Motor neuron (in vitro differentiated cells): ENCODE measurements around the gene JMJD1C. TPM values are rescaled to one million over a fixed set of nuclear protein-coding genes. Genes with fewer than 3 reads are reported as not detected.
"Not testable (repeated sequence)": the region's sequence is repeated elsewhere in the genome, so short reads cannot be mapped to it uniquely, and the experiment has no call there.

ENCODE experiments used
- ATAC-seq, 8 experiments: fragments of 200-7000 bp; cut with Tn5 transposase; replicated peaks in 6 of 8; 2 replicates each; pipeline ENCODE4 v1.8.0; 2021; ENCODE audit warnings: mild to moderate bottlenecking in 8 of 8, moderate library complexity in 8 of 8
- H3K27ac ChIP-seq, 2 donors: fragments of 250-450 bp; sonication (Bioruptor Pico); 2 replicates each; pipeline ENCODE4 v1.9.0; 2021; ENCODE audit warnings: antibody characterized with exemption in 2 of 2, mild to moderate bottlenecking in 2 of 2, moderate library complexity in 1 of 2
- H3K4me1 ChIP-seq, 2 donors: fragments of 250-450 bp; sonication (Bioruptor Pico); replicated peaks in 1 of 2; 2 replicates each; pipeline ENCODE4 v1.6.1; 2021; ENCODE audit warnings: antibody characterized with exemption in 2 of 2, mild to moderate bottlenecking in 2 of 2, moderate library complexity in 1 of 2
- H3K4me3 ChIP-seq, 5 donors: fragments of 250-450 bp; sonication (Bioruptor Pico); 2 replicates each; pipeline ENCODE4 v1.9.0; 2021; ENCODE audit warnings: antibody characterized with exemption in 5 of 5, mild to moderate bottlenecking in 5 of 5, moderate library complexity in 4 of 5
- WGBS, 10 experiments: fragments of 450-650 bp; shearing (Covaris generic); methylation state at CpG; one replicate each; pipeline ENCODE4 v1.0.0; 2022; 5-methylcytosine and 5-hydroxymethylcytosine counted together
- in situ Hi-C, 9 experiments: fragments of 400-800 bp; cut with MboI; loops; one replicate each; pipeline ENCODE4 v1.15.0; 2021; ENCODE audit warnings: low sequenced_read_pairs in 9 of 9, low pct_unique_long_range_greater_than_20kb in 2 of 9; ENCODE audit not compliant: unreplicated experiment in 9 of 9
- total RNA-seq, 8 experiments: library from RNA; unstranded; fragments of 300-600 nt; gene quantifications; 2 replicates each; pipeline versions ENCODE4 v1.2.3 to v1.2.4, GENCODE V29; 2022

JMJD1C gene
- total RNA-seq, 8 experiments from 2014 or later = 48.3 to 137 (median 57.1) TPM

GRCh38 chr10:63355682-63356081 is 110.1 kb downstream of the JMJD1C start:
- in situ Hi-C loops = no loop called here
- no peak for ATAC-seq
- Histone ChIP-seq H3K4me3 (no peak overlapping the region), H3K4me1 (no peaks in the 10 kb centered on the region), H3K27ac (no peak overlapping the region)
- 50 to 100% (median 87%) methylated on average over 1 to 2 of the region's 2 CpGs for WGBS, 10 experiments

GRCh38 chr10:63352976-63353375 is 112.8 kb downstream of the JMJD1C start:
- WGBS, 10 experiments = 83 to 100% (median 100%) methylated on average over 1 to 3 of the region's 3 CpGs
- ATAC-seq = no peak
- in situ Hi-C loops = no loop called here
- Histone ChIP-seq H3K4me1 (no peaks in the 10 kb centered on the region), H3K4me3 (no peak overlapping the region), H3K27ac (no peak overlapping the region)

GRCh38 chr10:63348245-63348850 is 117.4 kb downstream of the JMJD1C start:
- in situ Hi-C loops = no loop called here
- Histone ChIP-seq H3K4me1 (no peaks in the 10 kb centered on the region), H3K4me3 (no peak overlapping the region), H3K27ac (no peak overlapping the region)
- no peak for ATAC-seq
- WGBS, 10 experiments = 80 to 100% (median 100%) methylated on average over 1 to 2 of the region's 3 CpGs; no CpG with 5 or more reads in 2 of the 10 experiments

GRCh38 chr10:63346015-63346441 is 119.7 kb downstream of the JMJD1C start:
- in situ Hi-C loops = no loop called here

GRCh38 chr10:63344269-63344668 is 121.5 kb downstream of the JMJD1C start:
- Histone ChIP-seq H3K4me1 (no peaks in the 10 kb centered on the region), H3K27ac (no peak overlapping the region), H3K4me3 (no peak overlapping the region)
- in situ Hi-C loops = no loop called here
- 80 to 100% (median 94%) methylated on average over 1 of the region's 1 CpG; no CpG with 5 or more reads in 2 of the 10 experiments for WGBS, 10 experiments
- ATAC-seq = no peak

More at GRCh38 chr10:63346015-63346441, 119.7 kb downstream of the JMJD1C start:
- Histone ChIP-seq H3K4me1 (no peaks in the 10 kb centered on the region), H3K4me3 (no peak overlapping the region), H3K27ac (no peak overlapping the region)
- ATAC-seq = no peak

DNA sequence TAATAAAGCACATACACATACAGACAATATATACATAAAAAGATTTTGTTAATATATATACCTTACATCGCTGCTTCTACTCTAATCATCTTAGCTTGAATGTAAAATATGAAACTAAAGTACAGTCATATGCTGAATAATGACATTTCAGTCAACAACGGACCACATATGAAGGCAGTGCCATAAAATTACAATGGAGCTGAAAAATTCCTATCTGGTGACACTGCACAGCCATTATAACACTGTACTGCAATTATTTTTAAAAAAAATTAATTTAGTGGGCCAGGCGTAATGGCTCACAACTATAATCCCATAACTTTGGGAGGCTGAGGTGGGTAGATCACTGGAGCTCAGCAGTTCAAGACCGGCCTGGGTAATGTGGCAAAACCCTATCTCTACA is 122.3 kb downstream of the JMJD1C start:
- H3K4me1 ChIP-seq = no peaks in the 10 kb centered on the region
- in situ Hi-C loops = no loop called here
- no peak overlapping the region for H3K27ac ChIP-seq
- no peak overlapping the region for H3K4me3 ChIP-seq
- WGBS, 10 experiments = 63 to 100% (median 92%) methylated on average over 1 to 4 of the region's 4 CpGs
- no peak for ATAC-seq

- H3K4me1 ChIP-seq, in situ Hi-C loops, H3K27ac ChIP-seq, ATAC-seq, H3K4me3 ChIP-seq: not testable (repeated sequence)
- WGBS, 10 experiments = 89 to 100% (median 96%) methylated on average over 1 to 5 of the region's 7 CpGs; no CpG with 5 or more reads in 1 of the 10 experiments
These were observed 126.1 kb downstream of the JMJD1C start for GRCh38 chr10:63339640-63340039.

- ATAC-seq = no peak
- WGBS, 10 experiments = 86 to 100% (median 97%) methylated on average over 1 to 3 of the region's 4 CpGs
These were observed 128.1 kb downstream of the JMJD1C start for GRCh38 chr10:63337455-63338251.

GRCh38 chr10:63331586-63331985 is 134.2 kb downstream of the JMJD1C start:
- Histone ChIP-seq H3K4me3 (no peak overlapping the region), H3K27ac (no peak overlapping the region), H3K4me1 (no peaks in the 10 kb centered on the region)
- WGBS, 10 experiments = 79 to 100% (median 100%) methylated on average over 1 to 3 of the region's 5 CpGs; no CpG with 5 or more reads in 1 of the 10 experiments
- in situ Hi-C loops = no loop called here
- ATAC-seq = no peak

More at GRCh38 chr10:63337455-63338251, 128.1 kb downstream of the JMJD1C start:
- H3K27ac ChIP-seq = no peak overlapping the region
- H3K4me1 ChIP-seq = no peaks in the 10 kb centered on the region
- in situ Hi-C loops = no loop called here
- H3K4me3 ChIP-seq = no peak overlapping the region

DNA sequence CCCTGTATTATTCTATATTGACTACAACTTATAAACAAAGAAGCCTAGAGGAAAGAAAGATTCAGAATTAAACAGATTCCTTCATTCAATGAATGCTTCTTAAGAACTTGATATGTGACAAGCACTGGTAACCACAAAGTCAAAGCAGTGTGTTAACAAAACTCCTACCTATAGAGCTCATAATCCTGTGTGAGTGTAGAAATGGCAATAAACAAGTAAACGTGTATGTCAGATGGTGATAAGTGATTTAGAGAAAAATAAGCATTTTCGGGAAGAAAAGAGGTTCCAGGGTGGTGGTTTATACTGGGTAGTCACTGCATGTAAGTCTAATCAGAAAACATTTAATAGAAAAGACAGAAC is 141.3 kb downstream of the JMJD1C start:
- WGBS, 10 experiments = 54 to 100% (median 88%) methylated on average over 1 to 2 of the region's 2 CpGs; no CpG with 5 or more reads in 1 of the 10 experiments
- no peak for ATAC-seq
- no peak overlapping the region for H3K27ac ChIP-seq
- H3K4me1 ChIP-seq = peaks cover 0 to 4% of the 10 kb centered on the region in 2 donors
- in situ Hi-C loops = no loop called here
- H3K4me3 ChIP-seq = no peak overlapping the region

GRCh38 chr10:63323701-63324494 is 141.9 kb downstream of the JMJD1C start:
- WGBS, 10 experiments = 83 to 100% (median 91%) methylated on average over 1 to 5 of the region's 6 CpGs; no CpG with 5 or more reads in 2 of the 10 experiments
- H3K4me3 ChIP-seq = no peak overlapping the region
- no peak for ATAC-seq
- no peak overlapping the region for H3K27ac ChIP-seq
- in situ Hi-C loops = no loop called here
- peaks cover 0 to 4% of the 10 kb centered on the region in 2 donors for H3K4me1 ChIP-seq

DNA sequence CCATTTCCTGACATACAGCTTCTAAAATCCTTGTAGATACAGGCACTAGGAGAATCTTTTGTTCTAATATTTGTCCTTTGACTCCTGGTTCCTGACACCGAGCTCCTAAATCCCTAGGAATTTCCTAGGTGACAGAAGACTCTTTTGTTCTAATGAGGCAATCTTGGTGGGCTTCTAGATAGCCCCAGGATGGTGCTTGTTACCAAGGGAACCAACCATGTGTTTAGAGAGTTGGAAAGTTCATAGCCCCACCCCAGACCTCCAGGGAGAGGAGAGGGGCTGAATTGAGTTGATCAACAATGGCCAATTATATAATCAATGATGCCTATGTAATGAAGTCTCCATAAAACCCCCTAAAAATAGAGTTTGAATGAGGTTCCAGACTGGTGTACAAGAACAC is 145.1 kb downstream of the JMJD1C start:
- Histone ChIP-seq H3K27ac (no peak overlapping the region), H3K4me1 (peaks cover 0 to 4% of the 10 kb centered on the region in 2 donors), H3K4me3 (no peak overlapping the region)
- peak in 1 of 8 experiments; percentile 34 for ATAC-seq
- in situ Hi-C loops = no loop called here
- WGBS, 10 experiments = 0 to 100% (median 10%) methylated on average over 1 of the region's 1 CpG; no CpG with 5 or more reads in 4 of the 10 experiments

GRCh38 chr10:63319231-63319630 is 146.5 kb downstream of the JMJD1C start:
- in situ Hi-C loops = no loop called here
- Histone ChIP-seq H3K27ac (no peak overlapping the region), H3K4me1 (peaks cover 0 to 4% of the 10 kb centered on the region in 2 donors), H3K4me3 (no peak overlapping the region)
- ATAC-seq = no peak
- WGBS, 10 experiments = 94 to 100% (median 100%) methylated on average over 1 to 3 of the region's 3 CpGs
